Nephron (organoid): ENCODE results near the gene PFKFB1.

ENCODE experiments used
- H3K27ac Mint-ChIP-seq, 3 experiments: 2 replicates each; pipeline ENCODE4 v1.8.0; 2020; ENCODE audit warnings: mixed read lengths in 3 of 3, mild to moderate bottlenecking in 2 of 3, moderate library complexity in 1 of 3
- H3K27me3 Mint-ChIP-seq: 2 replicates; pipeline ENCODE4 v1.8.0; 2021; ENCODE audit warnings: low read depth, mild to moderate bottlenecking, moderate library complexity, mixed read lengths
- H3K36me3 Mint-ChIP-seq: 2 replicates; pipeline ENCODE4 v1.8.0; 2020; ENCODE audit warnings: low read depth, mixed read lengths
- H3K4me1 Mint-ChIP-seq: 2 replicates; pipeline ENCODE4 v1.8.0; 2020; ENCODE audit warnings: mixed read lengths
- H3K4me3 Mint-ChIP-seq, 3 experiments: 2 replicates each; pipeline ENCODE4 v1.8.0; 2020; ENCODE audit warnings: mild to moderate bottlenecking in 3 of 3, mixed read lengths in 3 of 3, moderate library complexity in 2 of 3
- H3K9me3 Mint-ChIP-seq: 2 replicates; pipeline ENCODE4 v1.8.0; 2020; ENCODE audit warnings: mixed read lengths
- CTCF ChIP-seq, 3 experiments: fragments of 200-600 bp; sonication (generic); IDR thresholded peaks; one replicate each; pipeline ENCODE4 v1.5.0; 2021; ENCODE audit warnings: antibody characterized with exemption in 3 of 3; ENCODE audit not compliant: unreplicated experiment in 3 of 3

PFKFB1 gene

GRCh38 chrX:54935306-54935705, 58.7 kb downstream of the PFKFB1 start:
- no peaks in the 10 kb centered on the region for H3K27me3 Mint-ChIP-seq
- peaks cover 15% of the 10 kb centered on the region for H3K9me3 Mint-ChIP-seq
- H3K4me1 Mint-ChIP-seq: no peaks in the 10 kb centered on the region
- H3K4me3 Mint-ChIP-seq: no peak overlapping the region
- TF ChIP-seq CTCF (IDR thresholded peaks at IDR 0.05; ENCODE audit: unreplicated experiment in 3 of 3): no peak
- no peak overlapping the region for H3K27ac Mint-ChIP-seq
- H3K36me3 Mint-ChIP-seq: peaks cover 8% of the 10 kb centered on the region

GRCh38 chrX:54934890-54935289, 59.1 kb downstream of the PFKFB1 start:
- no peaks in the 10 kb centered on the region for H3K27me3 Mint-ChIP-seq

GRCh38 chrX:54934058-54934457, 59.9 kb downstream of the PFKFB1 start:
- no peaks in the 10 kb centered on the region for H3K4me1 Mint-ChIP-seq
- no peak overlapping the region for H3K27ac Mint-ChIP-seq
- H3K4me3 Mint-ChIP-seq: no peak overlapping the region
- H3K27me3 Mint-ChIP-seq: no peaks in the 10 kb centered on the region
- peaks cover 14% of the 10 kb centered on the region for H3K9me3 Mint-ChIP-seq
- no peak for TF ChIP-seq CTCF (IDR thresholded peaks at IDR 0.05; ENCODE audit: unreplicated experiment in 3 of 3)
- peaks cover 8% of the 10 kb centered on the region for H3K36me3 Mint-ChIP-seq

More at GRCh38 chrX:54934890-54935289, 59.1 kb downstream of the PFKFB1 start:
- Mint-ChIP-seq H3K36me3 (peaks cover 8% of the 10 kb centered on the region), H3K27ac (no peak overlapping the region), H3K9me3 (peaks cover 15% of the 10 kb centered on the region), H3K4me3 (no peak overlapping the region), H3K4me1 (no peaks in the 10 kb centered on the region)
- TF ChIP-seq CTCF (IDR thresholded peaks at IDR 0.05; ENCODE audit: unreplicated experiment in 3 of 3): no peak

- H3K27me3 Mint-ChIP-seq: no peaks in the 10 kb centered on the region
- peaks cover 15% of the 10 kb centered on the region for H3K9me3 Mint-ChIP-seq
- no peak overlapping the region for H3K4me3 Mint-ChIP-seq
- TF ChIP-seq CTCF (IDR thresholded peaks at IDR 0.05; ENCODE audit: unreplicated experiment in 3 of 3): no peak
- no peaks in the 10 kb centered on the region for H3K4me1 Mint-ChIP-seq
- peaks cover 11% of the 10 kb centered on the region for H3K36me3 Mint-ChIP-seq
- no peak overlapping the region for H3K27ac Mint-ChIP-seq
Observed at GRCh38 chrX:54933150-54933826, 60.7 kb downstream of the PFKFB1 start.

GRCh38 chrX:54931107-54931506, 62.9 kb downstream of the PFKFB1 start:
- Mint-ChIP-seq H3K27me3 (no peaks in the 10 kb centered on the region), H3K36me3 (peaks cover 33% of the 10 kb centered on the region), H3K4me1 (no peaks in the 10 kb centered on the region), H3K4me3 (no peak overlapping the region), H3K27ac (no peak overlapping the region), H3K9me3 (peaks cover 11% of the 10 kb centered on the region)
- TF ChIP-seq CTCF (IDR thresholded peaks at IDR 0.05; ENCODE audit: unreplicated experiment in 3 of 3): no peak
